ENCODE data around the gene RAD51B.
A peak's percentile ranks its signal among the peaks of the same experiment; 100 is the strongest.

The RAD51B gene

DNA sequence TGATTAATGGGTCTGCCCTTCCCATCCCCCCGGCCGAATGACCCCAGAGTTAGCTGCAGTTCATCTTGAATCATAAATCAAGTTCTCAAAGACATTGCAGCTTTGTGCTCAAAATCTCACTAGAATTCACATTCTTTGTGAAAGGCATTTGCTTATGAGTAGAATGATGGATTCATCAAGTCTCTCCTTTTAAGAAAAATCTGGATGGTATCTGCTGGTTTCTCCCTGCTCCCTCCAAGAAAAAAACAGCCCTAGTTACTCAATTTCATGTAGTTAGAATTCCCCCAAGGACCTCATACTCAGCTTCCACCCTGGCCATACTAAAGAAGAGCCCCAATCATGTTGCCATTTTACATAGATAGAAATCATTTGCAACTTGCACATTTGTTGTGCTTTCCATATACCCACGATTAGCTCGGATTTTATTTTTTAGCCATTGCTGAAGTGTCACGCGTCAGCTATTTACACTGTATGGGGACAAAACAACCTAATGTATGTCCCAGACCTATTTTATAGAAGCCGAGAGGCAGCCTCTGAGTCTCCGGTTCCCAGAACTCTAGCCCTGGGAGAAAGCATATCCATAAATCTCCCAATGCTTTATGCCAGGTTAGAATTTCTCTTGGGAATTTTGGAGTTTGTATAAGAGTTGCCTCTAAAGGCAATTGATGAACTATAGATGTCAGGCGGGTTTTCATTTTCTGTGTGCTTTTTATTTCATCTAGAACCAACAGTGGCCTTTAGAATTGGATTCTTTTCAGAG is 673.8 kb downstream of the RAD51B start:
- DNase-seq (ENCODE audit: extremely low spot score, insufficient read length, low read depth) (no peak), FAIRE-seq (no peak)

DNA sequence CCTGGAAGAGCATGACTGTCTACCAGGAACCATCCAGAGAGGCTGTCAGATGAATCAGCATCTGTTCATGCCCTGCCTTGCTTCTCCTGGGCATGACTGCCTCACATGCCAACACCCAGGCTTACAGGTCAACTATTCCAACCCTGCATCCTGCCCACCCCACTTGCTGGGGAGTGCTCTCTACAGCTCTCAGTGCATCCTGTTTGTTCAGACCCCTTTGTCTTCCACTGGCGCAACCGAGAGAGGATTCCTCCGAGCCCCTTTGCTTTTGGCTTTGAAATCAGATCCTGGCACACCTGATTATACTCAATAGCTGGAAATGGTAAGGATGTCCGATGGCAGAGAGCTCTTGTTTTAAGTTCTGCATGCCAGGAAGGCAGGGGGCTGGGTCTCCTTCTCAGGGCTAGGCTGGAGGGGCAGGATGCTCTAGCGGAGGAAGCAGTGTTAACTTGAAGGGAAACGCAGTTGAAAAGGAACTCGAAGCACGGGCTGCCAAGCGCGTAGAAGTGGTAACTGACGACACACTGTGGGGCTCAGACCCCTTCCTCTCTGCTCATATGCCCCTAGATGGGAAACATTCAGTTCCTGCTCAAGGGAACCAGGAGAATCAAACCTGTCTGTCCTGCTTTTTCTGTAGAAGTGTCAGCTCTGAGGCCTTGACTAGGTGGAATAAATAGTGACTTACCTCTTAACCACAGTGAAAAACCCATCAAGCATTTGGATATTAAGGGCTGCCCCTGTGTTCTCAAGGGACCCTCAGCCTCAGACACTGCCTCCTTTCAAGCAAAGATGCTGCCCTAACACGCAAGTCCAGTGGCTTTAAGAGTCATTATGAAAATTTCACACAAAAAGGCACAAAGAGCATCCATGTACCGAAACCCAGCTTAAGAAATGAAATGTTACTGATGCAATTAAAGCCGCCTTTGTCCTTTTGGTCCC is 675.8 kb downstream of the RAD51B start:
- no peak for DNase-seq (ENCODE audit: extremely low spot score, insufficient read length, low read depth)
- FAIRE-seq: peak; percentile 84

DNA sequence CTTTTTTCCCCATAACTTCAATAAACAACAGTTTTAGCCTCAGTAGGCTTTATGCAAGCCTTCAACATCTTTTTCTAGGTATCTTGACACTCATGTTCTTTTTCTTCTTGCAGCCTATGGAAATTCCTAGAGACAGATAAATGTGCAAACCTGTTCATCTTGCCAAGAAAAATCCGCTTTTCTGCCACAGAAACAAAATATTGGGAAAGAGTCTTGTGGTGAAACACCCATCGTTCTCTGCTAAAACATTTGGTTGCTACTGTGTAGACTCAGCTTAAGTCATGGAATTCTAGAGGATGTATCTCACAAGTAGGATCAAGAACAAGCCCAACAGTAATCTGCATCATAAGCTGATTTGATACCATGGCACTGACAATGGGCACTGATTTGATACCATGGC is 677.4 kb downstream of the RAD51B start:
- no peak for DNase-seq (ENCODE audit: extremely low spot score, insufficient read length, low read depth)
- no peak for FAIRE-seq

DNA sequence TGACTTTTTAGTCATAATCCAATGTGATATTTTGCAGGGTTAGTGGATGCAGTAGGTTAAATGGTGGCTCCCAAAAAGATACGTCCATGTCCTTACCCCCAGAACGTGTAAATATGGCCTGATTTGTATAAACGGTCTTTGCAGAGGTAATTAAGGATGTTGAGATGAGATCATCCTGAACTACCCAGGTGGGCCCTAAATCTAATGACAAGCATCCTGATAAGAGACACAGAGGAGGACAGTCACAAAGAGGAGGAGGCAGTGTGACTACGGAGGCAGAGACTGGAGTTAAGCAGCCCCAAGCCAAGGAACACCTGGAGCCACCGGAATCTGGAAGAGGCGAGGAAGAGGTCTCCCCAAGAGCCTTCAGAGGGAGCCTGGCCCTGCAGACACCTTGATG is 679.9 kb downstream of the RAD51B start:
- FAIRE-seq (no peak), DNase-seq (ENCODE audit: extremely low spot score, insufficient read length, low read depth) (no peak)

DNA sequence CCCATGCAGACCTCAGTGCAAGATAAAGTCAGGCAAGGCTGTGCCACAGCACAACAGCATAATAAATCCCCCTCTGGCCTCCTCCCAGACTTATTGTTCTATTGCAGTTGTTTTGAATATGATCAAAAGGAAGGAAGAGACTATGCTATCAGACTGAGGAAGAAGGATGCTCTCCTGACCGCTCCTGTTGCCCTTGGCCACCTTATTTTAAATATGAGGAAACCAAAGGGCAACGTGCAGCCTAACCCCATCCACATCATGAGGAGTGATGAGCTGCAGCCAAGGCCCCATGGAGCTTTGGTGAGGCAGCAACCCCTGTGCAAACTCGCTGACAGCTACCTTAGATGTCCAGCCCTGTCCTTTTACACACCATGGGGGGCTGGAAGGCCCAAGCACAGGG is 681.6 kb downstream of the RAD51B start:
- FAIRE-seq (no peak), DNase-seq (ENCODE audit: extremely low spot score, insufficient read length, low read depth) (no peak)

DNA sequence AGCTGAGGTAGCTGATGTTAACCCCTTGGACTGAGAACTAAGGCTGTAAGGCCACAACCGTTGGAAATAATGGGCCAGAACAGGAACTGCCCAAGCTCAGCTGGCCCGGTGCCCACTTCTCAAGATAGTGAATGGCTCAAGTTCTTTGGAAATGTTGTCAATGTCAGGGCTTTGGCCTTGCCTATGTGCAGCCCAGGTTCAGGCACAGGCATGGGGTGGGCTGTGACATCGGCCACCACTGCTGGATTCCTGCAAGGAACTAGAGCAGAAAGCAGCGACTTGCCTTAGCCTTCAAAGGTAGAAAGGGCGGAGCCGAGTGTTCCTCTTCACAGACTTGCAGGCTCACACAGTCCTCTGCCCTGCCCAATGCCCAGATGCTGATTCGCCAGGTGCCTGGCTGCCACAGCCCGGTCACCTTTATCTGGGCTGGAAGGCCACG is 682.1 kb downstream of the RAD51B start:
- DNase-seq (ENCODE audit: extremely low spot score, insufficient read length, low read depth) (no peak), FAIRE-seq (no peak)

DNA sequence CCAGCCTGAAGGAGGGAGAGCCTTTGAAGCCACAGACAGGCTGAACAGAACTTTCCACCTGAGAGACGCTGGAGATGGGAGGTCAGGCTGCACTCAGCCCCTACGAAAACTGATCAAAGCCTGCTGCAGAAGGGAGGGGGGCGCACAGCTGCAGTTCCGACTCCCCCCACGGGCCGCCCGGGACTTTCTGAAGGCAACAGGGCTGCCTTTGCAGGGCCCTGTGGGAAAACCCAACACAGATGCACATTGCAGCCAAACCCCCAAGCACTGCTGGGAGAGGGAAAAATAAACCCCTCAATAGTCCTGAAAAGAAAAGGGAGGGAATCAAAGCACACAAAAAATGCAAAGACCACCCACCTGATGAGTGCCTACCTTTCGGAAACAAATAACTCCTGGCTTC is 682.7 kb downstream of the RAD51B start:
- no peak for FAIRE-seq
- no peak for DNase-seq (ENCODE audit: extremely low spot score, insufficient read length, low read depth)

DNA sequence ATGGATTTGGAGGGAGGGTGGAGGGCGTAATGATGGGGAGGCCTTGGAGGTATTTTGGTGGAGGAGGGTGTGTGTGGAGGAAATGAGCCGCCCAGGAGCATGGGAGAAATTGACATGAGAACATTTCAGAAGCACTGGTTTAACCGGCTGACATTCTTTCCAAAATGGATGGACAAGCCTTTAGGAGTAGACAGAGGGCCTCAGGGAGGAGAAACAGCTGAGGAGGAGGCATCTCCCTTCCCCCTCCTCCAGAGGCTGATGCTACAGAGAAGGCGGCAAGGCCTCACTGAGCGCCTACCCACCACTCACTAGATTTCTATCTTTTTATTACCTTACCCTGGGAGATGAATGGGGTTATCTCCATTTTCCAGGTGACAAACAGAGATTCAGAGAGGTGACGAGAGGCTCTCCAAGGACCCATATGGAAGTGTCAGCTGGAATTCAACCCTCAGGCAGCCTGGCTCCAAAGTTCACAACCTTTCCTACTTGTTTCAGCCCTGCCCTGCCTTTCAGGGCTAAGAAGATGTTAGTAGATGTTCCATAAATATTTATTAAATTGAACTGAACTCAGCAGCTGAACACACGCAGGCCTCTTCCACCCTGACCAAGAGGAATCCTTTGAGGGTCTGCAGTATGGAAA is 683.7 kb downstream of the RAD51B start:
- FAIRE-seq: no peak

DNA sequence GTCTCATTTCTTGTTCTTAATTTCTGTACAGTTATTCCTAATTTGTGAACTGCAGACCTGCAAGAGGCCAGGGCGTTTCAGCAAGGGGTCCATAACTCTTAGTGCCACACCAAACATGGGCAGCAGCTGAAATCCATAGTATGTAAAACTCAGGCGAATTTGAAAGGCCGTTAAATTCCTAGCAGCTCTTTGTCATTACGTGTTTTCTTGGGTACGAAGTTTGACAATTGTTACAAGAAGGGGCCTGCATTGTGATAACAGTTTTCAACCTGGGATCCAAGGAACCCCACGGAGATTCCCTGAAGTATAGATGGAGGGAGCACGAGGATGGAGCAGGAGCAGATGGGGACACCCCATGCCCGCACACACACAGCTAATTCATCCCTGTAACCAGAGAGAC is 685.3 kb downstream of the RAD51B start:
- no peak for DNase-seq (ENCODE audit: extremely low spot score, insufficient read length, low read depth)
- peak; percentile 18 for FAIRE-seq

More for the DNA sequence above, 683.7 kb downstream of the RAD51B start:
- no peak for DNase-seq (ENCODE audit: extremely low spot score, insufficient read length, low read depth)

DNA sequence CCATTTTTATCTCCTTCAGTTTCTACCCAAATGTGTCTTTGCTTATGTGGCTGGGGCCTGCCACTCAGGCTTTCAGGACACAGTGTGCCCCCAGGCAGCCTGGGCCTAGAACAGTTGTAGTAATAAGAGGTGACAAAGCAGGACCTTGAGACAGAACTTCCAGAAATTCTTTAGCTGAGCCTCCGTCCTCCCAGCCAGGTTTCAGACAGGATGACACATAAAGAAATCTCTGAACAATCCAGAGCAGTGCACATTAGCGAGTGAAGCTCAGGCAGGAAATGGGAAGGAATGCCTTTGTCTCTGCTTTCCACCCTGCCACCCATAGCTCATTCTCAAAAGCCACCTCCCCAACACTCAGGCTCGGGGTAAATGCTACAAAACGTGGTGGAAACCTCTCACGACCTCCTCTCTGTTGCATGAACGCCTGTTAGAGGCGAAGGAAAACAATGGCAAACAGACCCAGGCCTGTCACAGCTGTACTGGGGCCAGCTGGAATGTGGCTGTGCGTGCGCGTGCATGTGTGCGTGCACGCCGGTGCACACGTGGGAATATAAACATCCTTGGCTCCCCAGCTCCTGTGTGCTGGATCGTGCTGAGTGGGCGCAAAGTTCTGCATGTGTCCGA is 686.6 kb downstream of the RAD51B start:
- FAIRE-seq (peak; percentile 60), DNase-seq (ENCODE audit: extremely low spot score, insufficient read length, low read depth) (no peak)

DNA sequence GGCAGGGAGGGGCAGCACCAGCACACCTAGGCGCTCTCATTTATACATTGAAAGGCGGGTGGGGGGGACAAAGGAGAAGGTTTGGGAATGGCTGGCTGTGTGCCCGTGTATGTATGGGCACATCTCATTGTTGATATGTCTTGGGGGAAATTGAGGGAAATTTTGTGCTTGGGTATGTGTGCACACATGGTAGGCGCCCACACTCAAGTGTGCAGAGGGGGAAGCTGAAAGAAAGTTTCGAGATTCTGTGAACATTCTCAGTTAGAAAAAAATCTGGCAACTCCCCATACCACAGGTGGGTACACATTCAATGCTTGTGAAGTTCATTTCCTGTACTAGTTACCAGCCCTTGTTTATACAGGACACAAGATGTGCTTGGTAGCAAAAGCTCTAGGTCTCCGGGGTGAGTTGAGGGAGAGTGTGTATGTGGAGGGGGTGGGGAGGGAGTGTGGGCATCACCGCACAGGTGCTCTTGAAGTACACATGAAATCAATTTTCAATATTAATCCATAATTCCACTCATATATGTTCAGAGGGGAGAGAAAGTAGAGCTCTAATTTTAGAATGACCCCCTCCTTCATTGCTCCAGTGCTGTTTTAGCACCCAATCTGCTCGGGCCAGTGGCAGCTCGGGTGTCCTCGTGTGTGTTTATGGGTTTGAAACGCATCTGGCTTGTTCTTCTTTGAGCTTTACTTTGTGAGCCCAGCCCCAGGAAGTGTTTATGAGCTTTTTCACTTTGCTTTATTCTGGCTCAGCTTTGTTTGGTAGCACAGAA is 687.3 kb downstream of the RAD51B start:
- DNase-seq (ENCODE audit: extremely low spot score, insufficient read length, low read depth) (no peak), FAIRE-seq (peak; percentile 92)

DNA sequence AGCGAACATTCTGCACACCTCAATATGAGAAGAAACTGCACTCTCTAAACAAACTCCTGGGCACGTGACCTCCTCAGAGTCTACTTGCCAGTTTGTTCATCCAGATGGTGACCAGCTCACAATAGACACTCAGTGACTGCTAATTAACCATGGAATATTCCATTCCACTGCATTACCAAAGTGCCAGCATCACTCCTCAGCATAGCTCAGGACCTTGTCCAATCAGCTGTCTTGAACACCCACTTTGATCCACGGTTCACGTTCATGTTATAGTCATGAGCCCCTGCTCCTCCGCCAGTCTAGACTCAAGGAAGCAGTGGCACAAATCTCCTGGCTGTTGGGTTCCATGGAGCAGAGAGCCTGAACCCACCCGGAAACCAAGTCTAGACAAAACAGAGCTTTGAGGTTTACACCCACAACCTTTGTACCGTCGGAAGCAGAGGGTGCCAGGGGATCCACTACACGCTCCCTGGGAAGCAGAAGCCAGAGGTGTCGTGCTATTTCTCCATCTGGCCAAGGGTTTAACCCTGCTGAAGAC is 688.0 kb downstream of the RAD51B start:
- DNase-seq (ENCODE audit: extremely low spot score, insufficient read length, low read depth): no peak
- no peak for FAIRE-seq

DNA sequence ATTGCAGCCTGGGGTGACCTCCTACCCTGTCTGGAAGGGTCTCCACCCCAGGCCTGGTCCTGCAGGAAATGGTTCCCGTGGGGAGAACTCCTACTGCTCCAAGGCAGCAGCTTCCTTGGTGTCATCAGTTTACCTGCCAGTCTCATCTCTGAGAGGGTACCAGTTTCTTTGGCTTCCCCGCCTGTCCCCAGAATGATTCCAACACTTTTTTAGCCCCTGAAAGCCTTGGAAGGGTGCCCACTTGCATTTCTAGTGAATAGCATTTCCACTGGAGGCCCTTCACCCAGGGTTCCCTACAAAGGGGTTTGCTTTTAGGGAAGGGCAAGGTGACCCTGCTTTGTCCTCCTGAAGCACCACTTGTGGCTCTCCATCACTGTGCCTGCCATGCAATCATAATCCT is 689.0 kb downstream of the RAD51B start:
- no peak for DNase-seq (ENCODE audit: extremely low spot score, insufficient read length, low read depth)
- no peak for FAIRE-seq

DNA sequence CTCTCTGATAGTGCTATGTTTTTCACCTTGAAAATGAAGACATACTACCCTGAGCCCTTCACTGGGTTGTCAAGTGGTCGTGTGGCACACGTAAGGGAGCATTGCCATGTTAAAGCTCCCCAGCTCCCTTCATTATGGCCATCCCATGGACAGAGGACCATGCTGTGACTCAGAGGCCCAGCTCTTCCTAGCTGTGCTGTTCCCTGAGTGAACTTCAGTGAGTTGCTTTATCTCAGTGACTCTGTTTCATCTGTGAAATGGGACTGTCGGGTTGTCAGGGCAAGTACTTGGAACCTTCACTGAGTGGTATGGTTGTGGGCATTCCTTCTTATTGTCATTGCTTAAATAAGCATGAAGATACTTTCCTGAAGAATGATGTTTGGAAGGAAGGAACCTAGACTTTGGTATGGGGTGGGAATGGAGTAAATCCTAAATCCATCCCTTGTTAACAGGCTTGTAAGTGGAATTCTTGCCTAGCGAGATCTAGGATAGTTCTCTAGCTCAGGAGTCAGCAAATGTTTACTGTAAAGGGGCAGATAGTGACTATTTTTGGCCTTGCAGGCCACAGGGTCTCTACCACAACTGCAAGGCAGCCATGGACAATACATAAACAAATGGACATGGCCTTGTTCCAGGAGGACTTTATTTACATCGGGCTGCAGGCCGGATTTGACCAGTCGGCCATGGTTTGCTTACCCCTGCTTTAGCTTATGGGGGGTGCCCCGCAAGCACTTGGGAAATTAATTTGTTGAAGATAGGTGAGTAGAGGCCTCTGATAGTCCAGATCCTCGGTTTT is 689.8 kb downstream of the RAD51B start:
- FAIRE-seq (no peak), DNase-seq (ENCODE audit: extremely low spot score, insufficient read length, low read depth) (no peak)

DNA sequence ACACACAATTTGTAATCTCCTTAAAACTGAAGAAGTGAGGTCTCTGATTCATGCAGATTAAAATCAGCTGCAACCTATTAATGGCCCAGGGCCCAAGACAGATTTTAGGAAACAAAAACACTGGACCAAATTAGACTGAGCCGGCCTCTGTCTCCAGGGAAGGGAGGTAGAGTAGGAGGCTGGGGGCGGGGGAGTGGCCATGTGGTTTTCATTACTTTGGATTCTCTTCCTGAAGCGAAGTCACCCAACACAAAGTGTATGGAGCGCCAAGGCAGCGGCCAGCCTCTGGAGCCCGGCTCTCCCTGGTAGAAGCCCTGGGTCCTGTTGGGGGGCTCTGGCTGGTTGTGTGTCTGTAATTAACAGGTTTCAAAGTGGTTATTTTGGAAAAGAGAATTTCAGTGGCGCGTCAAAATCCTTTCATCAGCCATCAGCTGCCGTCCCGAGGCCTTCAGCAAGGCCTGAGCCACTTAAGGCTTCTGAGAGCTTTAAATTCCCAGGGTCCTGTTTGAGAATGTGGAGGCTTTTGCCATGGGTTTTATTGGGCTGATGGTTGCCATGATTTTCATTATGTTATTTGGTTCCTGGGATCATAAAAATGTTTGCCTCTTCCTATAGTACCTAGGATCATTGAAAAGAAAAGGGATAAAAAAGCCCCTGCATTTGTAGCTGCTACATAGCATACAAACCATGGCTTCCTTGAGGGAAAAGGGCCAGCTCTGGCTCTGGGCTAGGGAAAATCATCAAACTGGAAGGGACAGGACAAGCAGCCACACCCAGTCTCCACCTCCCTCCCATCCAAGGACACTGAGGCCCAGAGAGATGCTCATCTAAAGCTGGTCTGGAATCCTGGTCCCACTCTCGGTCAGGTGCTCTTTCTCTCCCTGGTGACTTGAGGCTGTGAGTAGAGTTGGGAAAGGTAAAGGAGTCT is 690.9 kb downstream of the RAD51B start:
- DNase-seq (ENCODE audit: extremely low spot score, insufficient read length, low read depth): no peak
- FAIRE-seq: no peak

DNA sequence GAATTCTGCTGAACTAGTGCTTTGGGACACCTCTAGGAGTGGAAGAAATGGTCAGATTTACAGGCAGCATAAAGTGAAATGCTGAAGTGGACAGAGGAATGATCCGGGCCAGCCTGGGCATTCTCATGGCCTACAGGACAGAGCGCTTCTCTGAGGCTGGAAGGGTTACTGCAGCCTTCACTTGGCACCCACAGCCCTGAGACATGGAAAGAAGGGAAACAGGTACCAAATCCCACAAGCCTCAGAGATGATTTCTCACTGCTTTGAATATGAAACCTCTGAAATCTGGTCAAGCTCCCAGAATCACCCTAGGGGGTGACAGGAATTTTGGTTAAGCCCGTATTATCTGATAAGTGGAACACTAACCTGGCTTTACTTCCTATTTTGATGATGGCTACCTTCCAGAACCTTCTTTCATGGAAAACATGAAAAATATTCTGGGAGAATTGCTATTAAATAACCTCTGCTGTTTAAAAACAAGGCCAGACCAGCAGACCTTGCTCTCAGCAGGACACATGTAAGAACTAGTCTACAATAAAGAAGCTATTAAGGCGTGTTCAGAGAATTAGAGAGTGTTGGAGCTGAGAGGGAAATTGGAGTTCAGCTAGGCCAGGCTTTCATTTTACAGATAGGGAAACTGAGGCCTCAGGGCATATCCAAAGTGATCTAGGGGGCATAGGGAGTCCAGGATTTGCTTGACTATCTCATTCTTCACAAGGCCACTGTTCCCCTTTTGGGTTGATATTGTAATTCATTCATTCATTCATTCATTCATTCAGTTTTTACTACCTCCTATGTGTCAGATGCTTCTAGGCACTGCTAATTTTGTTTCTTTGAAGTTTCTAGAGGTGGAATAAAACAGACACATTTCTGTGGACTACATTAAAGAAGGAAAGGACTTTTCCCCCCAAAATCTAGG is 691.8 kb downstream of the RAD51B start:
- DNase-seq (ENCODE audit: extremely low spot score, insufficient read length, low read depth): no peak
- no peak for FAIRE-seq

All from GM18507 (cell line).